SKM-1 (cell line): ENCODE measurements around the gene MAGOH.
"Not testable (repeated sequence)": the region's sequence is repeated elsewhere in the genome, so short reads cannot be mapped to it uniquely, and the experiment has no call there.

ENCODE experiments used
- DNase-seq: peaks from one replicate; lab custom pipeline; 2025; ENCODE audit not compliant: unreplicated experiment; lab: John Stamatoyannopoulos, UW

The MAGOH gene

GRCh38 chr1:53238197-53239155, at the start of gene MAGOH:
MAGOH (minus strand) TSS chr1:53238518; CDS start chr1:53238448, 70 bp downstream.
- peak; percentile 82 for DNase-seq

- no peak for DNase-seq
Measured at GRCh38 chr1:53286955-53287354, 48.6 kb upstream of the MAGOH start.

DNA sequence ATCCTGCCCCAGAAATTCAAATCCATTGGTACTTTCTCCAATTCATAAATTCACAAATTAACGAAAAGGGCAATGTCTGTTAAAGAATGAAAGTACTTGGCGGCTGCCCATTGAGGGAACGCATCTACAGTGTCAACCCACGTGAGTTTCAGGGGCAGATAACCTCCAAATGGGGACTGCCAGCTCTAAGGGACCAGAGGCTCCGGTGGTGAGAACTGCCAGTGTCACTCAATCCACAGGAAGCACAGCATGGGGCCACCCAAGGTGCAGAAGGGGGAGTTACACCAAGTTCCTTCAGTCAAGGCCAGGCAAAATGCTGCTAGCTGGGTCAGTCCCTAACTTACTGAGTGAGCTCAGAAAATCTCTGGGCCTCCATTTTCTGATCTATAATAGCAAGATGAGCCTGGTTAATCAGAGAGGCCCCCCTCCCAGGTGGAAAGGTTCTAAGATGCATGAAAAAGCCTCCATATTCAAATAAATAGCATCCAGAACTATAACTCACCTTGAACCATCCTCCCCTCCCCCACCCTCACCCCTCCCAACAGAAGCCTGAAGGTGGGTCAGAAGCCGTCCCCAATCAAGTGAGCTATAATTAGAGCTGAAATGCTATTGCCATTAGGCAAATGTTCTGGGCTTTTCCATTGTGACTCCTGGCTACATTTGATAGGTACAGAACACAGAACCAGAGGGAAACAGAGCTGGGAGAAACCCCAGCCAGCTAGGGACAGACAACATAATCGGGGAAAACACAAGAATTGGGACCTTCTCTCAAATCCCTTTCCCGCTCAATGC, 47.8 kb upstream of the MAGOH start:
- no peak for DNase-seq

DNA sequence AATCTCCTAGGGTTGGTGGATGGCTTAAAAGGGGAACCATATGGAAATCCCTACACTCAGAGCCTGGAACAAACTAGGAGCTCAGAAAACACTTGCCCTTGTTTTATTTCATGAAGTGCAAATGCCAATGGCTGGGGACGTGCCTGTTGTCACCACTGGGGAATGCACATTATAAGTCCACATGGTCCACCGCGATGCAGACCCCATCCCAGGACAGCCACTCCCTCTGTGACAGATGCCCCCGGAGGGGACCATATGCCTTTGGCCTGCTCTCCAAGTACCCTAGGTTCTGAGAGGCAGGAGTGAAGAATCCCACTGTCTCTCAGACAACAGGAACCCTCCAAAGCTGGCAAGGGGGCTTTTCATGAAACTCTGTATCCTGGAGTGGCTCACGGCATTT, 47.2 kb upstream of the MAGOH start:
- no peak for DNase-seq

GRCh38 chr1:53284224-53285020, 46.1 kb upstream of the MAGOH start:
- DNase-seq: no peak

- not testable (repeated sequence) for DNase-seq
Measured at GRCh38 chr1:53283156-53283555, 44.8 kb upstream of the MAGOH start.

GRCh38 chr1:53281133-53281532, 42.8 kb upstream of the MAGOH start:
- no peak for DNase-seq

GRCh38 chr1:53280496-53280895, 42.2 kb upstream of the MAGOH start:
- no peak for DNase-seq

DNA sequence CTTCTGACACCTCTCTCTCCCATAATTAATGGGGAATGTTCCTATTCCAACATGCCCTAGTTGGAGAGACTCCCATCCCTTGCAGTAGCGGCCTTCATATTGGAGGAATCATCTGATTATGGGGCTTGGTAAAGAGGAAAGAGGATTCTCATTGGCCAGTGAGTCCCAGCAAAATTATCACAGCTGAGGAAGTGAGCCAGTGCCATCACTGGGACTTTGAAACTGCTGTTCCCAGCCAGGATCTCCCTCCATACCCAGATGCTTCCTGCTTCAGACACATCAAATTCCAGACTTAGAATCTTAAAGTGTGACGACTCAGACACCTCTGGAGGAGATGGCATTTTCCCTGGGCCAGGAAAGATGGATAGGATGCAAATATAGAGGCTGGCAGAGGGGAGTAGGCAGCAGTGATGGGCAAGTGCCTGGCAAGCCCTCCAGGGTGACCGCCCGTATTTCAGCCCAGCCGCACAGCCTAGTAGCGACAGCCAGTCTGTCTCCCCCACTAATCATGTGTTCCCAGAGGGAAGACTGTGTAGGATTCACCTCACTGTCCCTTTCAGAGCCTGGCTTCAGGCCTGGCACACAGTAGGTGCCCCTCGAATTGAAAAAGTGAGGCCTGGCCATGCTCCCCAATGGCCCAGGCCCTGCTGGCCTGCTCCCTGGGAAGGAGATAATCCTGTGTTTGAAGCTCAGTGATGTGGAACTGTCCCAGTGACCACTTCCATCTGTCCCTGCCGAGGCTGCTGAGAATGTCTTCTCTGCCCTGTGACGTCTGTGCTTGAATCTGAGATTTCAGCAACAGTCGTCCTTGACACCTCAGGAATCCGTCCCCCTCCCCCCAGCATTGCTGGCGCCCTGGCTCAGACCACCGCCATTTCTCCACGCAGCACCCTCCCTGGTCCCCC, 41.2 kb upstream of the MAGOH start:
- no peak for DNase-seq

- DNase-seq: no peak
Measured at GRCh38 chr1:53278298-53278725, 40.0 kb upstream of the MAGOH start.

- DNase-seq: no peak
Measured at GRCh38 chr1:53277326-53277725, 39.0 kb upstream of the MAGOH start.

DNA sequence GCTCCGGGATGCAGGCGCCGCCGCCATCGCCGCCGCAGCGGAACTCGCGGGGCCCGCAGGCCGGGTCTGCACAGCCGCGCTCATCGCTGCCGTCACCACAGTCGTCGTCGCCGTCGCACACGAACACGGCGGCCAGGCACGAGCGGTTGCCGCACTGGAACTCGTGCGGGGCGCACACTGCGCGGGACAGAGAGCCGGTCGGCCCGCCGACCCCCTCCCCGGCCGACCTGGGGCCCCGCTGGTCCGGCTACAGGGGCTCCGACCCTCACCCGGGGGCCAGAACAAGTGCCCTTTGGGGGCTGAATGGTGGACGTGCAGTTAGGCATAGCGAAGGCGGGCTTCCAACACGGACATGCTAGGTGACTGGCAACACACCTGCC, 38.6 kb upstream of the MAGOH start:
- no peak for DNase-seq

DNA sequence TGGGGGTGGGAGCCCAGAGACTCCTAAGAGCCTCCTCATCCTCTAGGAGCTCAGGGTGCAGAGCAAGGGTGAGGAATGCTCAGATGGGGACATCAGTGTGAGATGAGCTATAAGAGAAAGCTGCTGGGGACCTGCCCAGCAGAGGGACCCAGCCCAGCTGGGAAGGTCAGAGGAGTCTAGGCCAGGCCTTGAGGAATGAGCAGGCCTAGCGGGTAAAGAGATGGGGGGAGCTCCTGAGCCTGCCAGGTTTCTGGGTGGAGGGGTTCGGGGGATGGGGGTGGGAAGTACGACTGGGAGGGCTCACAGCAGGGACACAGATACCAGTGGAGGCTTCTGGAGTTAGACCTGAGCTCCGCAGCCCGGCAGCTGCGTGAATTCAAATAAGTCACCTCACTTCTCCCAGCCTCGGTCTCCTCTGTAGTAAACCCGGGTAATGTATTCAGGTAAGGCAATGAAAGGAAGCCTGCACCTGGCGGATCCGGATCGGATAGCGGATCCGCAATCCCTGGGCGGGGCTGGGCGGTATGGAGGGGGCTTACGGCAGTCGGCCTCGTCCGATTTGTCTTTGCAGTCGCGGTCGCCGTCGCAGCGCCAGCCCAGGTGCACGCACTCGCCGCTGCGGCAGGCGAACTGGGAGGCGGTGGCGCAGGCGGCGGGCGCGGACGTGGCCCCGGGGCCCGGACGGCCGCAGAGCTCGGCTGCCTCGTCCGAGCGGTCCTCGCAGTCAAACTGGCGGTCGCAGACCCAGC, 38.0 kb upstream of the MAGOH start:
- no peak for DNase-seq

DNA sequence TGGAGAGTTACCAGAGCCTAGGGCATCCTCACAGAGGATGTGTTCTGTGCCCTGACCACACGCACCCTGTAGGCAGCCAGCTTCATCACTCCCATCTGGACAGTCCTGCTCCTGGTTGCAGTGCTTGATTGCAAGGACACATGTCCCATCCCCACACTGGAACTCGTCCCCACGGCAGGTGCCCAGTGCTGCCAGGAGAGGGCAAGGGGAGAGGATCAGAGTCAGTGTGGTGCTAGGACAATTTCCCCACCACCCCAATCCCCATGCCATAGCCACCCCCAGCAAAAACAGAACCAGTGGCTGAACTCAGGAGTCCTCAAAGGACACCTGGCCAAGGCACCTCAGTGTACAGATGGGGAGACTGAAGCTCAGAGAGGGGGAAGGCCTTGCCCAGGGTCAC, 37.2 kb upstream of the MAGOH start:
- no peak for DNase-seq

DNA sequence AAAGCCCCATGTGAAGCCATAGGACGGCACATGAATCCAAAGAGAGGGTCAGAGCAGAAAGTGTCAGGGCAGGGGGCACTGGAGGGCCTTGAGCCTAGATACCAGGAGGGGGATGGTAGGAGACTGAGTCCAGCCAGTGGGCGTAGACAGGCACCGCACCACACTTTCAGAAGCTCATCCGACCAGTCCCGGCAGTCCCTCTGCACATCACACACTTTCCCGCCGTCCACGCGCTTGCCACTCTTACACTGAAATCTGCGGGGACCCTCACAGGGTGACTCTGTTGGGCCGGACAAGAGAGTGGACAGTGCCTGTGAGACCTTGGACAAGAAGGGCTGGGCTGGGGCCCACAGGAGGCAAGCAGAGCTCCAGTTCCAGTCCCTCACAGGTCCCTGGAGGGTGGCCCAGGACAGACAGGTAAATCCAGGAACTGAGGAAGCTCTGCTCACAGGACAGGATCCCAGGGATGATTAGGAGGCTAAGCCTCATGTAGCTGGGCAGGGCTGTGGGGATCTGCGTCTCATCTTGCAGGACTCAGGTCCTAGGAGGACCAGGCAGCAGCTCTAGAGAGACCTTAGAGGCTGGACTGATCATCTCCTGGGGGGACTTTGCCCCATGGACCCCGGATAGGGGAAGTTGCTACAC, 36.3 kb upstream of the MAGOH start:
- no peak for DNase-seq

GRCh38 chr1:53274026-53274425, 35.7 kb upstream of the MAGOH start:
- DNase-seq: no peak

- DNase-seq: no peak
Measured at GRCh38 chr1:53273526-53273925, 35.2 kb upstream of the MAGOH start.

- DNase-seq: no peak
Measured at GRCh38 chr1:53272349-53272748, 34.0 kb upstream of the MAGOH start.
